Fibroblast of the conjunctiva (primary cell): ENCODE data around the gene RIPK1.
A peak's percentile ranks its signal among the peaks of the same experiment; 100 is the strongest.

ENCODE experiments used
- DNase-seq: peaks from one replicate; pipeline ENCODE4 v3.0.0-alpha.2; 2010; ENCODE audit warnings: low read depth

The RIPK1 gene

GRCh38 chr6:3085074-3085473 is 16.8 kb downstream of the RIPK1 start:
- no peak for DNase-seq

GRCh38 chr6:3086282-3086946 is 18.1 kb downstream of the RIPK1 start:
- DNase-seq: no peak

- no peak for DNase-seq
Observed at GRCh38 chr6:3088446-3088845, 20.2 kb downstream of the RIPK1 start.

- DNase-seq: no peak
Observed at GRCh38 chr6:3088968-3089367, 20.7 kb downstream of the RIPK1 start.

GRCh38 chr6:3090013-3090412 is 21.7 kb downstream of the RIPK1 start:
- DNase-seq: no peak

- DNase-seq: no peak
Observed at GRCh38 chr6:3094815-3095214, 26.5 kb downstream of the RIPK1 start.

- DNase-seq: no peak
Observed at GRCh38 chr6:3102875-3103274, 34.6 kb downstream of the RIPK1 start.

- no peak for DNase-seq
Observed at GRCh38 chr6:3108746-3109414, 40.6 kb downstream of the RIPK1 start.

GRCh38 chr6:3109761-3110160 is 41.5 kb downstream of the RIPK1 start:
- no peak for DNase-seq

- DNase-seq: no peak
Observed at GRCh38 chr6:3114377-3114776, 46.1 kb downstream of the RIPK1 start.

GRCh38 chr6:3117912-3118352 is 49.6 kb downstream of the RIPK1 start:
- DNase-seq: no peak

- DNase-seq: peak; percentile 93
Observed at GRCh38 chr6:3118353-3119039, 50.2 kb downstream of the RIPK1 start, which contains the start of gene BPHL. Gene BPHL, plus strand, starts transcription at chr6:3118711. Its CDS starts 30 bp downstream, at chr6:3118741.

GRCh38 chr6:3119040-3119723 is 50.9 kb downstream of the RIPK1 start:
- no peak for DNase-seq

- DNase-seq: no peak
Observed at GRCh38 chr6:3120765-3121089, 52.4 kb downstream of the RIPK1 start.

GRCh38 chr6:3122823-3123182 is 54.5 kb downstream of the RIPK1 start:
- DNase-seq: no peak

GRCh38 chr6:3124667-3125066 is 56.4 kb downstream of the RIPK1 start:
- DNase-seq: no peak

- no peak for DNase-seq
Observed at GRCh38 chr6:3125815-3126214, 57.5 kb downstream of the RIPK1 start.

- DNase-seq: no peak
Observed at GRCh38 chr6:3128356-3129108, 60.2 kb downstream of the RIPK1 start.

GRCh38 chr6:3131695-3132094 is 63.4 kb downstream of the RIPK1 start:
- no peak for DNase-seq

GRCh38 chr6:3133515-3133914 is 65.2 kb downstream of the RIPK1 start:
- DNase-seq: no peak

- DNase-seq: no peak
Observed at GRCh38 chr6:3135668-3136291, 67.5 kb downstream of the RIPK1 start.
